Neural cell (in vitro differentiated cells): ENCODE data around the gene TCN2. TPM values are rescaled to one million over a fixed set of nuclear protein-coding genes. Genes with fewer than 3 reads are reported as not detected.
"Not testable (repeated sequence)": the region's sequence is repeated elsewhere in the genome, so short reads cannot be mapped to it uniquely, and the experiment has no call there.

ENCODE experiments used
- H2AFZ ChIP-seq: fragments of 200-600, 300-800 bp; sonication (generic), shearing (Covaris generic); 2 replicates; pipeline ENCODE4 v1.6.0; 2014; ENCODE audit warnings: low read depth, mild to moderate bottlenecking, antibody characterized with exemption, low read length, moderate library complexity
- H3F3A ChIP-seq: fragments of 200-600 bp; shearing (Covaris generic); 2 replicates; pipeline ENCODE4 v1.6.1; 2016; ENCODE audit warnings: mild to moderate bottlenecking, moderate library complexity, mixed read lengths, antibody characterized with exemption, low read length; ENCODE audit not compliant: insufficient read depth, poor library complexity, severe bottlenecking
- H3K27ac ChIP-seq: fragments of 200-600, 300-800 bp; sonication (generic), shearing (Covaris generic); 2 replicates; pipeline ENCODE4 v1.5.1; 2014; ENCODE audit warnings: mild to moderate bottlenecking, low read length, moderate library complexity
- H3K27me3 ChIP-seq: fragments of 300-800, 200-600 bp; sonication (generic), shearing (Covaris generic); 2 replicates; pipeline ENCODE4 v1.6.0; 2014; ENCODE audit warnings: mild to moderate bottlenecking, low read depth, low read length, moderate library complexity; ENCODE audit not compliant: insufficient read depth
- H3K36me3 ChIP-seq: fragments of 300-800, 200-600 bp; sonication (generic), shearing (Covaris generic); 2 replicates; pipeline ENCODE4 v1.5.1; 2014; ENCODE audit warnings: mild to moderate bottlenecking, antibody characterized with exemption, low read length, moderate library complexity; ENCODE audit not compliant: insufficient read depth
- H3K4me2 ChIP-seq: fragments of 300-800, 200-600 bp; sonication (generic), shearing (Covaris generic); 2 replicates; pipeline ENCODE4 v1.6.0; 2014; ENCODE audit warnings: mild to moderate bottlenecking, low read length
- H3K4me3 ChIP-seq: fragments of 300-800, 200-600 bp; sonication (generic), shearing (Covaris generic); 2 replicates; pipeline ENCODE4 v1.5.1; 2014; ENCODE audit warnings: mild to moderate bottlenecking, low read length, moderate library complexity
- H3K79me2 ChIP-seq: fragments of 200-600 bp; shearing (Covaris generic); replicated peaks from 2 replicates; pipeline ENCODE4 v1.6.0; 2014; ENCODE audit warnings: mild to moderate bottlenecking, low read length, moderate library complexity; ENCODE audit not compliant: insufficient read depth
- H3K9ac ChIP-seq: fragments of 300-800, 200-600 bp; sonication (generic), shearing (Covaris generic); 2 replicates; pipeline ENCODE4 v1.6.1; 2016; ENCODE audit warnings: mild to moderate bottlenecking, low read length, mixed read lengths
- H3K9me2 ChIP-seq: fragments of 200-600 bp; shearing (Covaris generic); 2 replicates; pipeline ENCODE4 v1.6.1; 2016; ENCODE audit warnings: mild to moderate bottlenecking, low read length, mixed read lengths; ENCODE audit not compliant: insufficient read depth
- H3K9me3 ChIP-seq: fragments of 200-600, 300-800 bp; sonication (generic), shearing (Covaris generic); 2 replicates; pipeline ENCODE4 v1.6.1; 2016; ENCODE audit warnings: mild to moderate bottlenecking, mixed run types, low read length, moderate library complexity, mixed read lengths
- H4K20me1 ChIP-seq: fragments of 200-600 bp; shearing (Covaris generic); 2 replicates; pipeline ENCODE4 v1.6.1; 2016; ENCODE audit warnings: mild to moderate bottlenecking, mixed run types; ENCODE audit not compliant: insufficient read depth
- EP300 ChIP-seq: fragments of 450-650 bp; conservative IDR thresholded peaks from 2 replicates; pipeline ENCODE4 v1.6.1; 2014; ENCODE audit warnings: antibody characterized with exemption, mild to moderate bottlenecking, moderate library complexity; ENCODE audit not compliant: poor library complexity, severe bottlenecking
- EZH2 ChIP-seq: fragments of 200-600, 300-800 bp; shearing (Covaris generic), sonication (generic); IDR thresholded peaks from 2 replicates; pipeline ENCODE4 v1.6.1; 2014; ENCODE audit warnings: antibody characterized with exemption, low read length, borderline replicate concordance, mild to moderate bottlenecking; ENCODE audit not compliant: insufficient read depth, poor library complexity, severe bottlenecking
- MXI1 ChIP-seq: fragments of 450-650 bp; conservative IDR thresholded peaks from 2 replicates; pipeline ENCODE4 v1.6.1; 2014; ENCODE audit warnings: antibody characterized with exemption, mild to moderate bottlenecking; ENCODE audit not compliant: poor library complexity, severe bottlenecking
- POLR2AphosphoS5 ChIP-seq: IDR thresholded peaks from 2 replicates; pipeline ENCODE4 v1.6.1; 2012
- RAD21 ChIP-seq: fragments of 450-650 bp; conservative IDR thresholded peaks from 2 replicates; pipeline ENCODE4 v1.6.1; 2014; ENCODE audit warnings: antibody characterized with exemption, mild to moderate bottlenecking, moderate library complexity
- SMC3 ChIP-seq: fragments of 450-650 bp; conservative IDR thresholded peaks from 2 replicates; pipeline ENCODE4 v1.6.1; 2014; ENCODE audit warnings: antibody characterized with exemption, mild to moderate bottlenecking, moderate library complexity; ENCODE audit not compliant: poor library complexity
- TAF1 ChIP-seq: IDR thresholded peaks from 2 replicates; pipeline ENCODE4 v1.6.1; 2012; ENCODE audit warnings: low read depth
- polyA plus RNA-seq: library from polyadenylated mRNA; depleted of rRNA; stranded (reverse); fragments of >200 nt; gene quantifications from 2 replicates; pipeline ENCODE4 v1.2.3, GENCODE V29; 2014
- TF ChIP-seq, protein P1 (sequence below): fragments of 450-650 bp; IDR thresholded peaks from 2 replicates; pipeline ENCODE4 v1.5.1; 2014; ENCODE audit warnings: antibody characterized with exemption, mild to moderate bottlenecking, moderate library complexity; ENCODE audit not compliant: poor library complexity, severe bottlenecking
- TF ChIP-seq, protein P2 (sequence below): IDR thresholded peaks from 2 replicates; pipeline ENCODE4 v1.6.1; 2012; ENCODE audit warnings: borderline replicate concordance

TCN2 gene
- polyA plus RNA-seq, 1 donor from 2014 or later = 13.0 TPM

DNA sequence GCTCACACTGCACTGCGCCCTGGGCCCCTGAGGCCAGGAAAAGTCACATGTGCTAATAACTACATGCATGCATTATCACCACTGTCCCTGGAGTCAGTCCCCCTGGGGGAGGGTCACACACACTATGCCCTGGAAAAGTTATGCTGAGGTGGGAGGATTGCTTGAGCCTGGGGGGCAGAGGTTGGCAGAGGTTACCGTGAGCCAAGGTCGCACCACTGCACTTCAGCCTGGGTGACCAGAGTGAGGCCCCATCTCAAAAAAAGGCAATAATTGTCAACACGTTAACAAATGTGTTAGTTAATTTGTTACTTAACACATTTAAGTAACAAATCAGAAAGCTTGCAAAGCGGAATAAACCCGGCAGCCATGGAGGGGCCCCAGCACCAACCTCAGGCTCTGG is 47.1 kb upstream of the TCN2 start:
- no peak overlapping the region for H3K4me2 ChIP-seq
- H3K4me3 ChIP-seq = no peak overlapping the region
- no peak overlapping the region for H3K27ac ChIP-seq
- H3K36me3 ChIP-seq = no peaks in the 10 kb centered on the region
- TF ChIP-seq TAF1 (no peak), MXI1 (no peak), POLR2AphosphoS5 (no peak), EP300 (no peak), EZH2 (no peak), RAD21 (no peak), SMC3 (no peak)
- TF ChIP-seq, protein P1, sequence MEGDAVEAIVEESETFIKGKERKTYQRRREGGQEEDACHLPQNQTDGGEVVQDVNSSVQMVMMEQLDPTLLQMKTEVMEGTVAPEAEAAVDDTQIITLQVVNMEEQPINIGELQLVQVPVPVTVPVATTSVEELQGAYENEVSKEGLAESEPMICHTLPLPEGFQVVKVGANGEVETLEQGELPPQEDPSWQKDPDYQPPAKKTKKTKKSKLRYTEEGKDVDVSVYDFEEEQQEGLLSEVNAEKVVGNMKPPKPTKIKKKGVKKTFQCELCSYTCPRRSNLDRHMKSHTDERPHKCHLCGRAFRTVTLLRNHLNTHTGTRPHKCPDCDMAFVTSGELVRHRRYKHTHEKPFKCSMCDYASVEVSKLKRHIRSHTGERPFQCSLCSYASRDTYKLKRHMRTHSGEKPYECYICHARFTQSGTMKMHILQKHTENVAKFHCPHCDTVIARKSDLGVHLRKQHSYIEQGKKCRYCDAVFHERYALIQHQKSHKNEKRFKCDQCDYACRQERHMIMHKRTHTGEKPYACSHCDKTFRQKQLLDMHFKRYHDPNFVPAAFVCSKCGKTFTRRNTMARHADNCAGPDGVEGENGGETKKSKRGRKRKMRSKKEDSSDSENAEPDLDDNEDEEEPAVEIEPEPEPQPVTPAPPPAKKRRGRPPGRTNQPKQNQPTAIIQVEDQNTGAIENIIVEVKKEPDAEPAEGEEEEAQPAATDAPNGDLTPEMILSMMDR = no peak
- TF ChIP-seq, protein P2, sequence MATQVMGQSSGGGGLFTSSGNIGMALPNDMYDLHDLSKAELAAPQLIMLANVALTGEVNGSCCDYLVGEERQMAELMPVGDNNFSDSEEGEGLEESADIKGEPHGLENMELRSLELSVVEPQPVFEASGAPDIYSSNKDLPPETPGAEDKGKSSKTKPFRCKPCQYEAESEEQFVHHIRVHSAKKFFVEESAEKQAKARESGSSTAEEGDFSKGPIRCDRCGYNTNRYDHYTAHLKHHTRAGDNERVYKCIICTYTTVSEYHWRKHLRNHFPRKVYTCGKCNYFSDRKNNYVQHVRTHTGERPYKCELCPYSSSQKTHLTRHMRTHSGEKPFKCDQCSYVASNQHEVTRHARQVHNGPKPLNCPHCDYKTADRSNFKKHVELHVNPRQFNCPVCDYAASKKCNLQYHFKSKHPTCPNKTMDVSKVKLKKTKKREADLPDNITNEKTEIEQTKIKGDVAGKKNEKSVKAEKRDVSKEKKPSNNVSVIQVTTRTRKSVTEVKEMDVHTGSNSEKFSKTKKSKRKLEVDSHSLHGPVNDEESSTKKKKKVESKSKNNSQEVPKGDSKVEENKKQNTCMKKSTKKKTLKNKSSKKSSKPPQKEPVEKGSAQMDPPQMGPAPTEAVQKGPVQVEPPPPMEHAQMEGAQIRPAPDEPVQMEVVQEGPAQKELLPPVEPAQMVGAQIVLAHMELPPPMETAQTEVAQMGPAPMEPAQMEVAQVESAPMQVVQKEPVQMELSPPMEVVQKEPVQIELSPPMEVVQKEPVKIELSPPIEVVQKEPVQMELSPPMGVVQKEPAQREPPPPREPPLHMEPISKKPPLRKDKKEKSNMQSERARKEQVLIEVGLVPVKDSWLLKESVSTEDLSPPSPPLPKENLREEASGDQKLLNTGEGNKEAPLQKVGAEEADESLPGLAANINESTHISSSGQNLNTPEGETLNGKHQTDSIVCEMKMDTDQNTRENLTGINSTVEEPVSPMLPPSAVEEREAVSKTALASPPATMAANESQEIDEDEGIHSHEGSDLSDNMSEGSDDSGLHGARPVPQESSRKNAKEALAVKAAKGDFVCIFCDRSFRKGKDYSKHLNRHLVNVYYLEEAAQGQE = no peak
- no peaks in the 10 kb centered on the region for H3K9me3 ChIP-seq
- no peaks in the 10 kb centered on the region for H3F3A ChIP-seq
- no peaks in the 10 kb centered on the region for H3K9me2 ChIP-seq
- no peak overlapping the region for H3K9ac ChIP-seq
- no peaks in the 10 kb centered on the region for H3K79me2 ChIP-seq
- H4K20me1 ChIP-seq = no peaks in the 10 kb centered on the region
- no peaks in the 10 kb centered on the region for H3K27me3 ChIP-seq
- H2AFZ ChIP-seq = no peak overlapping the region

- not testable (repeated sequence) for H3K4me2 ChIP-seq, H3K9me2 ChIP-seq, H3F3A ChIP-seq, H3K27ac ChIP-seq, H2AFZ ChIP-seq, H3K9me3 ChIP-seq, H3K27me3 ChIP-seq, H3K4me3 ChIP-seq, H3K9ac ChIP-seq, H3K79me2 ChIP-seq, H4K20me1 ChIP-seq, H3K36me3 ChIP-seq
These were observed 46.3 kb upstream of the TCN2 start for GRCh38 chr22:30560643-30561202.
